Measurements from ENCODE around the gene LBR.

- TF ChIP-seq, protein P1, sequence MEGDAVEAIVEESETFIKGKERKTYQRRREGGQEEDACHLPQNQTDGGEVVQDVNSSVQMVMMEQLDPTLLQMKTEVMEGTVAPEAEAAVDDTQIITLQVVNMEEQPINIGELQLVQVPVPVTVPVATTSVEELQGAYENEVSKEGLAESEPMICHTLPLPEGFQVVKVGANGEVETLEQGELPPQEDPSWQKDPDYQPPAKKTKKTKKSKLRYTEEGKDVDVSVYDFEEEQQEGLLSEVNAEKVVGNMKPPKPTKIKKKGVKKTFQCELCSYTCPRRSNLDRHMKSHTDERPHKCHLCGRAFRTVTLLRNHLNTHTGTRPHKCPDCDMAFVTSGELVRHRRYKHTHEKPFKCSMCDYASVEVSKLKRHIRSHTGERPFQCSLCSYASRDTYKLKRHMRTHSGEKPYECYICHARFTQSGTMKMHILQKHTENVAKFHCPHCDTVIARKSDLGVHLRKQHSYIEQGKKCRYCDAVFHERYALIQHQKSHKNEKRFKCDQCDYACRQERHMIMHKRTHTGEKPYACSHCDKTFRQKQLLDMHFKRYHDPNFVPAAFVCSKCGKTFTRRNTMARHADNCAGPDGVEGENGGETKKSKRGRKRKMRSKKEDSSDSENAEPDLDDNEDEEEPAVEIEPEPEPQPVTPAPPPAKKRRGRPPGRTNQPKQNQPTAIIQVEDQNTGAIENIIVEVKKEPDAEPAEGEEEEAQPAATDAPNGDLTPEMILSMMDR (IDR thresholded peaks at IDR 0.05; ENCODE audit: borderline replicate concordance, extremely low read depth, low read length, poor library complexity, severe bottlenecking), result no peak
- no peak for TF ChIP-seq EZH2 (IDR thresholded peaks at IDR 0.05; ENCODE audit: borderline replicate concordance, low read depth, low read length, severe bottlenecking)
These were observed 9.8 kb downstream of the LBR start for GRCh38 chr1:225418059-225418458.
